Vagina (tissue), 2 donors: ENCODE measurements around the gene PIK3CG.

Experiments used
- CTCF ChIP-seq, 3 experiments: fragments of 450-650 bp in 2 of 3; fragments of 200-600 bp in 1 of 3; sonication (generic) in 1 of 3; IDR thresholded peaks; one replicate each; pipeline ENCODE4 v1.5.1; 2017 to 2019; ENCODE audit warnings: antibody characterized with exemption in 3 of 3, mild to moderate bottlenecking in 2 of 3, moderate library complexity in 2 of 3
- POLR2A ChIP-seq, 2 donors: fragments of 450-650 bp; IDR thresholded peaks; one replicate each; pipeline ENCODE4 v1.6.1; 2017; ENCODE audit warnings: antibody characterized with exemption in 2 of 2, mild to moderate bottlenecking in 2 of 2, moderate library complexity in 2 of 2

GRCh38 chr7:106911959-106912358, 46.9 kb downstream of the PIK3CG start:
- TF ChIP-seq POLR2A (IDR thresholded peaks at IDR 0.05) (no peak), CTCF (IDR thresholded peaks at IDR 0.05) (no peak)
